ENCODE measurements around the gene CEMIP.

The CEMIP gene

GRCh38 chr15:80937718-80938117 is 158.5 kb downstream of the CEMIP start:
- Histone ChIP-seq H3F3A (ENCODE audit: insufficient read depth) (no peaks in the 10 kb centered on the region), H3K36me3 (ENCODE audit: low read length) (no peaks in the 10 kb centered on the region), H3K9ac (ENCODE audit: low read length) (no peak overlapping the region), H3K27ac (ENCODE audit: low read depth, low read length) (no peak overlapping the region), H2AFZ (ENCODE audit: low read depth, low read length, severe bottlenecking) (no peak overlapping the region), H3K27me3 (ENCODE audit: low read length) (no peaks in the 10 kb centered on the region), H3K4me3 (ENCODE audit: insufficient read depth, low read length, poor library complexity, severe bottlenecking) (no peak overlapping the region), H3K79me2 (ENCODE audit: insufficient read depth, low read length) (no peaks in the 10 kb centered on the region), H3K4me2 (ENCODE audit: low read depth, low read length, poor library complexity, severe bottlenecking) (no peak overlapping the region), H4K20me1 (ENCODE audit: low read depth, low read length) (no peaks in the 10 kb centered on the region), H3K9me3 (ENCODE audit: insufficient read depth, low read length) (no peaks in the 10 kb centered on the region), H3K9me2 (replicated peaks; ENCODE audit: insufficient read depth, low read length) (no peaks in the 10 kb centered on the region)
- no peak for TF ChIP-seq EZH2phosphoT487 (conservative IDR thresholded peaks at IDR 0.05; ENCODE audit: low read length)

GRCh38 chr15:80939216-80939615 is 160.0 kb downstream of the CEMIP start:
- Histone ChIP-seq H3K27me3 (ENCODE audit: low read length) (no peaks in the 10 kb centered on the region), H3K4me3 (ENCODE audit: insufficient read depth, low read length, poor library complexity, severe bottlenecking) (no peak overlapping the region), H3K9me2 (replicated peaks; ENCODE audit: insufficient read depth, low read length) (no peaks in the 10 kb centered on the region), H3F3A (ENCODE audit: insufficient read depth) (no peaks in the 10 kb centered on the region), H3K9me3 (ENCODE audit: insufficient read depth, low read length) (no peaks in the 10 kb centered on the region), H3K36me3 (ENCODE audit: low read length) (no peaks in the 10 kb centered on the region), H3K4me2 (ENCODE audit: low read depth, low read length, poor library complexity, severe bottlenecking) (no peak overlapping the region), H4K20me1 (ENCODE audit: low read depth, low read length) (no peaks in the 10 kb centered on the region), H3K79me2 (ENCODE audit: insufficient read depth, low read length) (no peaks in the 10 kb centered on the region), H3K9ac (ENCODE audit: low read length) (no peak overlapping the region), H3K27ac (ENCODE audit: low read depth, low read length) (no peak overlapping the region), H2AFZ (ENCODE audit: low read depth, low read length, severe bottlenecking) (no peak overlapping the region)
- TF ChIP-seq EZH2phosphoT487 (conservative IDR thresholded peaks at IDR 0.05; ENCODE audit: low read length) = no peak
- no peak for TF ChIP-seq CTCF (IDR thresholded peaks at IDR 0.05; ENCODE audit: insufficient read depth, low read length, poor library complexity, severe bottlenecking)

- Histone ChIP-seq H2AFZ (ENCODE audit: low read depth, low read length, severe bottlenecking) (no peak overlapping the region), H3K4me2 (ENCODE audit: low read depth, low read length, poor library complexity, severe bottlenecking) (no peak overlapping the region), H3K9me3 (ENCODE audit: insufficient read depth, low read length) (no peaks in the 10 kb centered on the region), H3F3A (ENCODE audit: insufficient read depth) (no peaks in the 10 kb centered on the region), H3K27ac (ENCODE audit: low read depth, low read length) (no peak overlapping the region), H3K27me3 (ENCODE audit: low read length) (no peaks in the 10 kb centered on the region), H3K4me3 (ENCODE audit: insufficient read depth, low read length, poor library complexity, severe bottlenecking) (no peak overlapping the region), H3K79me2 (ENCODE audit: insufficient read depth, low read length) (no peaks in the 10 kb centered on the region), H3K9ac (ENCODE audit: low read length) (no peak overlapping the region), H3K9me2 (replicated peaks; ENCODE audit: insufficient read depth, low read length) (no peaks in the 10 kb centered on the region), H3K36me3 (ENCODE audit: low read length) (no peaks in the 10 kb centered on the region), H4K20me1 (ENCODE audit: low read depth, low read length) (no peaks in the 10 kb centered on the region)
- TF ChIP-seq CTCF (IDR thresholded peaks at IDR 0.05; ENCODE audit: insufficient read depth, low read length, poor library complexity, severe bottlenecking) = no peak
- TF ChIP-seq EZH2phosphoT487 (conservative IDR thresholded peaks at IDR 0.05; ENCODE audit: low read length) = no peak
Measured at GRCh38 chr15:80940331-80940730, 161.2 kb downstream of the CEMIP start.

GRCh38 chr15:80940851-80941250 is 161.7 kb downstream of the CEMIP start:
- H3K27me3 ChIP-seq (ENCODE audit: low read length) = no peaks in the 10 kb centered on the region
- H3K9me3 ChIP-seq (ENCODE audit: insufficient read depth, low read length) = no peaks in the 10 kb centered on the region
- no peaks in the 10 kb centered on the region for H3F3A ChIP-seq (ENCODE audit: insufficient read depth)
- H3K9me2 ChIP-seq (replicated peaks; ENCODE audit: insufficient read depth, low read length) = no peaks in the 10 kb centered on the region
- H3K36me3 ChIP-seq (ENCODE audit: low read length) = no peaks in the 10 kb centered on the region
- no peaks in the 10 kb centered on the region for H4K20me1 ChIP-seq (ENCODE audit: low read depth, low read length)
- no peak overlapping the region for H3K4me2 ChIP-seq (ENCODE audit: low read depth, low read length, poor library complexity, severe bottlenecking)
- H3K27ac ChIP-seq (ENCODE audit: low read depth, low read length) = no peak overlapping the region
- H3K79me2 ChIP-seq (ENCODE audit: insufficient read depth, low read length) = no peaks in the 10 kb centered on the region
- no peak overlapping the region for H2AFZ ChIP-seq (ENCODE audit: low read depth, low read length, severe bottlenecking)
- H3K9ac ChIP-seq (ENCODE audit: low read length) = no peak overlapping the region
- TF ChIP-seq EZH2phosphoT487 (conservative IDR thresholded peaks at IDR 0.05; ENCODE audit: low read length) (no peak), CTCF (IDR thresholded peaks at IDR 0.05; ENCODE audit: insufficient read depth, low read length, poor library complexity, severe bottlenecking) (no peak)
- no peak overlapping the region for H3K4me3 ChIP-seq (ENCODE audit: insufficient read depth, low read length, poor library complexity, severe bottlenecking)

All from SU-DHL-6 (cell line).